Measurements from ENCODE around the gene GATB.

The GATB gene

DNA sequence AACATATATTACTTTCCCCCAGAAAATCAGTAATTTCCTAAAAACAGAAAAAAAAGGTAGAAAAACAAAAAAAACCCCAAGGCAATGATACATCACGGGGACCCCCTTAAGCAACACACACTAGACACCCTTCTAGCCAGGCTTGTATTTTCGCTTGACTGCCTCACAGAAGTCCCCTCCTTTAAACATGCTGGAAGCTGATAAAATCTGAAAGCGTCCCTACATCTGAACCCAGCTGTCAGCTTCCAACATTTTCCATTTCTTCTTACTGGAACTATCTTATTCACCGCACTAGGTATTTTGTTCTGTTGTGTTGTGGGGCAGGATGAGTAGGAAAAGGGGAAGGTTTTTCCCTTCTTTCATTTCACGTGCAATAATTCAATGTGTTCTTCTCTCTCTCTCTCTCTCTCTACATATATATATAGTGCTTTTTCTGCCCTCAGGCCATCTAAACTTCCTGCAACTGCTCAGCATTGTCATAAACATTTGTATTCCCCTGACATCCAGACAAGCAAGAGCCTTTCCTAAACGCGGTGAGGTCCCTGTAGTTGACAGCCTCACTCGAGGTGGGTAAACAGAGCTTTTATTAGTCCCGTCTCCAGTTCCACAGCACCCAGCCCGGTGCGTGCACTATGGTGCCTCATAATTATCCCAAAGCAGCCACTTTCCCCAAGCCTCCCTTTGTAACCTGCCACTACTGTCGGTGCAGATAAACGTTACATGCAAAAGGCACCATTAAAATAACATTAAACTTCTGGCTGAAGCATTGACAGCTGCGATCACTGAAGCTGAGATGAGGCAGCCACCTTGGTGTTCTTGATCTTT is 82.5 kb downstream of the GATB start:
- ATAC-seq = no peak
- TF ChIP-seq BACH2 (CRISPR knock-in tag; IDR thresholded peaks at IDR 0.05; ENCODE audit: borderline replicate concordance) (no peak), SNAI2 (CRISPR knock-in tag; IDR thresholded peaks at IDR 0.05) (no peak), ZNF565 (CRISPR knock-in tag; conservative IDR thresholded peaks at IDR 0.05; ENCODE audit: low read depth) (no peak), TOX (CRISPR knock-in tag; IDR thresholded peaks at IDR 0.05; ENCODE audit: borderline replicate concordance) (no peak), ZFP30 (CRISPR knock-in tag; IDR thresholded peaks at IDR 0.05) (no peak), CSDC2 (CRISPR knock-in tag; IDR thresholded peaks at IDR 0.05) (no peak), CREB5 (CRISPR knock-in tag; IDR thresholded peaks at IDR 0.05; ENCODE audit: low read depth) (no peak), PPARA (CRISPR knock-in tag; IDR thresholded peaks at IDR 0.05; ENCODE audit: borderline replicate concordance) (no peak), OSR1 (CRISPR knock-in tag; IDR thresholded peaks at IDR 0.05) (no peak), ZC3H10 (CRISPR knock-in tag; IDR thresholded peaks at IDR 0.05) (no peak), PATZ1 (CRISPR knock-in tag; IDR thresholded peaks at IDR 0.05; ENCODE audit: borderline replicate concordance) (no peak), GLIS3 (CRISPR knock-in tag; IDR thresholded peaks at IDR 0.05) (no peak)
- TF ChIP-seq, protein P1, sequence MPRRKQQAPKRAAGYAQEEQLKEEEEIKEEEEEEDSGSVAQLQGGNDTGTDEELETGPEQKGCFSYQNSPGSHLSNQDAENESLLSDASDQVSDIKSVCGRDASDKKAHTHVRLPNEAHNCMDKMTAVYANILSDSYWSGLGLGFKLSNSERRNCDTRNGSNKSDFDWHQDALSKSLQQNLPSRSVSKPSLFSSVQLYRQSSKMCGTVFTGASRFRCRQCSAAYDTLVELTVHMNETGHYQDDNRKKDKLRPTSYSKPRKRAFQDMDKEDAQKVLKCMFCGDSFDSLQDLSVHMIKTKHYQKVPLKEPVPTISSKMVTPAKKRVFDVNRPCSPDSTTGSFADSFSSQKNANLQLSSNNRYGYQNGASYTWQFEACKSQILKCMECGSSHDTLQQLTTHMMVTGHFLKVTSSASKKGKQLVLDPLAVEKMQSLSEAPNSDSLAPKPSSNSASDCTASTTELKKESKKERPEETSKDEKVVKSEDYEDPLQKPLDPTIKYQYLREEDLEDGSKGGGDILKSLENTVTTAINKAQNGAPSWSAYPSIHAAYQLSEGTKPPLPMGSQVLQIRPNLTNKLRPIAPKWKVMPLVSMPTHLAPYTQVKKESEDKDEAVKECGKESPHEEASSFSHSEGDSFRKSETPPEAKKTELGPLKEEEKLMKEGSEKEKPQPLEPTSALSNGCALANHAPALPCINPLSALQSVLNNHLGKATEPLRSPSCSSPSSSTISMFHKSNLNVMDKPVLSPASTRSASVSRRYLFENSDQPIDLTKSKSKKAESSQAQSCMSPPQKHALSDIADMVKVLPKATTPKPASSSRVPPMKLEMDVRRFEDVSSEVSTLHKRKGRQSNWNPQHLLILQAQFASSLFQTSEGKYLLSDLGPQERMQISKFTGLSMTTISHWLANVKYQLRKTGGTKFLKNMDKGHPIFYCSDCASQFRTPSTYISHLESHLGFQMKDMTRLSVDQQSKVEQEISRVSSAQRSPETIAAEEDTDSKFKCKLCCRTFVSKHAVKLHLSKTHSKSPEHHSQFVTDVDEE (CRISPR knock-in tag; IDR thresholded peaks at IDR 0.05) = no peak

DNA sequence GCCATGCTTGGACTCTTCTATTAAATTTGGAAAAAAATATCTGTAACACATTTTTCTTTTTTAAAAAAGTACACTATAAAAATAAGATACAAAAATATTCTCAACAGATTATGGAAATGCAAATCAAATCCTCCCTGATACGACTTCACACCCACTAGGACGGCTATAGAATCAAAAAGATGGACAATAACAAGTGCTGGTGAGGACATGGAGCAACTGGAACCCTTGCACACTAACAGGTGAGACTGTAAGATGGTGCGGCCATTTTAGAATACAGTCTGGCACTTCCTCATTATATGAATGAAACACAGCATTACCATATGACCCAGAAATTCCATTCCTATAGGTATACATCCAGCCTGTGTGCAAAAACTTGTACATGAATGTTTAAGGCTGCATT is 83.6 kb downstream of the GATB start:
- ATAC-seq = no peak

More for the DNA sequence above, 83.6 kb downstream of the GATB start:
- no peak for TF ChIP-seq ZFP30 (CRISPR knock-in tag; IDR thresholded peaks at IDR 0.05)
- TF ChIP-seq TOX (CRISPR knock-in tag; IDR thresholded peaks at IDR 0.05; ENCODE audit: borderline replicate concordance) = no peak
- TF ChIP-seq, protein P1 (CRISPR knock-in tag; IDR thresholded peaks at IDR 0.05) = no peak
- TF ChIP-seq ZFP3 (CRISPR knock-in tag; IDR thresholded peaks at IDR 0.05) = no peak
- TF ChIP-seq CREB5 (CRISPR knock-in tag; IDR thresholded peaks at IDR 0.05; ENCODE audit: low read depth) = no peak
- no peak for TF ChIP-seq ISL1 (CRISPR knock-in tag; IDR thresholded peaks at IDR 0.05)
- no peak for TF ChIP-seq ESRRG (CRISPR knock-in tag; IDR thresholded peaks at IDR 0.05)
- no peak for TF ChIP-seq ZNF8 (CRISPR knock-in tag; IDR thresholded peaks at IDR 0.05)
- no peak for TF ChIP-seq ZC3H10 (CRISPR knock-in tag; IDR thresholded peaks at IDR 0.05)
- TF ChIP-seq, protein P2, sequence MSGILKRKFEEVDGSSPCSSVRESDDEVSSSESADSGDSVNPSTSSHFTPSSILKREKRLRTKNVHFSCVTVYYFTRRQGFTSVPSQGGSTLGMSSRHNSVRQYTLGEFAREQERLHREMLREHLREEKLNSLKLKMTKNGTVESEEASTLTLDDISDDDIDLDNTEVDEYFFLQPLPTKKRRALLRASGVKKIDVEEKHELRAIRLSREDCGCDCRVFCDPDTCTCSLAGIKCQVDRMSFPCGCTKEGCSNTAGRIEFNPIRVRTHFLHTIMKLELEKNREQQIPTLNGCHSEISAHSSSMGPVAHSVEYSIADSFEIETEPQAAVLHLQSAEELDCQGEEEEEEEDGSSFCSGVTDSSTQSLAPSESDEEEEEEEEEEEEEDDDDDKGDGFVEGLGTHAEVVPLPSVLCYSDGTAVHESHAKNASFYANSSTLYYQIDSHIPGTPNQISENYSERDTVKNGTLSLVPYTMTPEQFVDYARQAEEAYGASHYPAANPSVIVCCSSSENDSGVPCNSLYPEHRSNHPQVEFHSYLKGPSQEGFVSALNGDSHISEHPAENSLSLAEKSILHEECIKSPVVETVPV (CRISPR knock-in tag; IDR thresholded peaks at IDR 0.05) = no peak
- TF ChIP-seq RARB (CRISPR knock-in tag; IDR thresholded peaks at IDR 0.05) = no peak
- TF ChIP-seq GLIS3 (CRISPR knock-in tag; IDR thresholded peaks at IDR 0.05) = no peak
- TF ChIP-seq ZNF565 (CRISPR knock-in tag; conservative IDR thresholded peaks at IDR 0.05; ENCODE audit: low read depth) = no peak
